ENCODE data around the gene FGF8. TPM values are rescaled to one million over a fixed set of nuclear protein-coding genes. Genes with fewer than 3 reads are reported as not detected.

Gene FGF8, protein sequence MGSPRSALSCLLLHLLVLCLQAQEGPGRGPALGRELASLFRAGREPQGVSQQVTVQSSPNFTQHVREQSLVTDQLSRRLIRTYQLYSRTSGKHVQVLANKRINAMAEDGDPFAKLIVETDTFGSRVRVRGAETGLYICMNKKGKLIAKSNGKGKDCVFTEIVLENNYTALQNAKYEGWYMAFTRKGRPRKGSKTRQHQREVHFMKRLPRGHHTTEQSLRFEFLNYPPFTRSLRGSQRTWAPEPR
- not detected for total RNA-seq

DNA sequence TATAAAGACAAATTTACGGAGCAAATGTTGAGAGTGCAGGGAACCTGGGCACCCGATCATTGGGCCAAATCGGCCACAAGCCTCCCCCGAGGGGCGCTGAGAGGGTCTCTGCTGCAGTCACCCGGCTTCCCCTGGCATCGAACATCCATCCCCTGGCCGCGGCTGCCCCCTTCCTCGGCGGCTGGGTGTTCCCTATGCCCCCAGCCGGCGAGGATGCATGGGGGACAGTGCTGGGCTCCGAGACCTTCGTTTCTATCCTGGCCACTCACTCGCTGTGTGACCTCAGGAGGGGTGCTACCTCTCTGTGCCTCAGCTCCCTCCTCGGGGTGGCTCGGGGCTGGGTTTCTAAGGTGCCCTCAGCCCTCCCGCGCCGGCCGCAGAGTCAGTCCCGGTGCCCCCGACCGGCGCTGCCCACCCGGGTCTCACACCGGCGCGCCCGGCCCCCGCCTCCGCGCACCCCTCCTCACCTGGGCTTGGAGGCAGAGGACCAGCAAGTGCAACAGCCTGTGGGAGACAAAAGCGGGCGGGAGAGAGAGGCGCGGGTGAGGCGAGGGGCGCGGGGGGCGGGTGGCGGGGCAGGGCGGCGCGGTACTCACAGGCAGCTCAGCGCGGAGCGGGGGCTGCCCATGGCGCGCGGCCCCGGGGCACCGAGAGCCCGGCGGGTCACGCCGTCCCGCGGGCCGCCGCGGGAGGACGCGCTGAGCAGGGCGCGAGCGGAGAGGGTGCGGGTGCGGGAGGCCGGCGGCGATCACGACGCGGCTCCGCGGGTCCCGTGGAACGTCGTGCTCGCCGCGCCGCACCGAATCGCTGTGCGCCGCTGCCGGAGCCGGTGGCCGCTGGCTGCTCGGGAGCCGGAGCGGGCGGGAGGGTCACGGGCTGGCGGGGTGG, at the start of gene FGF8:
TSS of gene FGF8 (minus strand) at position 842 of the 888 bp plus-strand sequence. CDS start at position 628, 214 bp downstream.
- H3K4me1 ChIP-seq (ENCODE audit: insufficient read depth, low read length), result peaks cover 34% of the 10 kb centered on the region
- no peak within 1 kb of the TSS for H3K4me3 ChIP-seq (ENCODE audit: low read length)
- H3K27me3 ChIP-seq (ENCODE audit: insufficient read depth, low read length), result peaks cover 76% of the 10 kb centered on the region
- H3K9me3 ChIP-seq (ENCODE audit: low read depth, low read length), result no peaks in the 10 kb centered on the region

DNA sequence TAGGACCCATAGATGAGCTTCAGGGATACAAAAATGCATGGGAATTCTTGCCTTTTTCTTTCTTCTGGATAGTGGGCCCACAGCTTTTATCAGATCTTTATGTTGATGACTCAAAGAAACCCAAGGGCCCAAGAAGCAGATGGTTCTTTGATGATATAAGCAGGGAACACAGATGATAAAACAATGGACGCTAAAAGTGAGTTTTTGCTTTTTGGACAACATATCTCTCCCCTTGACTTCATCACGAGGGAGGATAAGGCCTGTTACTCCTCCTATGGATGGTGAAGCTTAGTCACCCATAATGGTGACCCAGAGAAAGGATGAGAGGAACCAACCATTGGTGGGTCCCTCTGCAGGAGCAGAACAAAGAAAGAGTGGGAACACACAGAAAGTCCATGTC, 48.8 kb upstream of the FGF8 start:
- no peaks in the 10 kb centered on the region for H3K9me3 ChIP-seq (ENCODE audit: low read depth, low read length)
- H3K4me3 ChIP-seq (ENCODE audit: low read length), result no peak overlapping the region
- no peaks in the 10 kb centered on the region for H3K27me3 ChIP-seq (ENCODE audit: insufficient read depth, low read length)
- peaks cover 9% of the 10 kb centered on the region for H3K4me1 ChIP-seq (ENCODE audit: insufficient read depth, low read length)

DNA sequence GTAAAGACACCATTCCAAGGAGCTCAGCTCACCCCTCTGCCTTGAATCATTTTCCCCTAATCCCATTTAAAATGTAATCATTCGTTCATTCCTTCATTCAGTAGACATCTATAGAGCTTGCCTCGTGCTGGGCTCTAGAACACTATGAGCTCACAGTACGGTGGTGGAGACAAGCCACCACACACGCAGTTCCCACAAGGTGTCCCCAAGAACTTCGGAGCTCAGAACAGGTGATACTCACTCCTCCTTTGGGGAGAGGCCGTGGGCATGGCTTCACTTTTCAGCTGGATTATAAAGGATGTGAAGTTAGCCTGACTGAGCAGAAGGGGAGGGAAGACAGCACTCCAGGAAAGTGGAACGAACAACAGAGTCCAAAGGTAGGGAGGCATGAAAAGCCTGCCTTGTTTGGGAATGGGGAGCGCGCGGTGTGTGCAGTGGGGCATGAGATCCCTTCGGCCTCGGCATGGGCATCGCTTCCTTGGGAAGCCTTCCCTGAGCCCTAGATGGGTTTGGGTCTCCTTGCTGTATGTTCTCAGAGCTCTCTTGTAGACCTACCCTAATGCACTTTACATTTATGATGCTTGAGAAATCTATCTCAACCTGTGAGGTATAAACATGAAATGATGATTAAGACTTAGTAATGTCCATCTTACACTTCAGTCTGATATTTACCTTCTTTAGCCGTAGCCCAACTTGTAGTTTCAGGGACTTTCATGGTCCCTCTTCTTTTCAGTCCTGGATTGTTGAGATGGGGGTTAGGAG, 43.1 kb upstream of the FGF8 start:
- Histone ChIP-seq H3K27me3 (ENCODE audit: insufficient read depth, low read length) (no peaks in the 10 kb centered on the region), H3K4me3 (ENCODE audit: low read length) (peak overlapping the region; percentile 96), H3K9me3 (ENCODE audit: low read depth, low read length) (no peaks in the 10 kb centered on the region), H3K4me1 (ENCODE audit: insufficient read depth, low read length) (peaks cover 32% of the 10 kb centered on the region)

DNA sequence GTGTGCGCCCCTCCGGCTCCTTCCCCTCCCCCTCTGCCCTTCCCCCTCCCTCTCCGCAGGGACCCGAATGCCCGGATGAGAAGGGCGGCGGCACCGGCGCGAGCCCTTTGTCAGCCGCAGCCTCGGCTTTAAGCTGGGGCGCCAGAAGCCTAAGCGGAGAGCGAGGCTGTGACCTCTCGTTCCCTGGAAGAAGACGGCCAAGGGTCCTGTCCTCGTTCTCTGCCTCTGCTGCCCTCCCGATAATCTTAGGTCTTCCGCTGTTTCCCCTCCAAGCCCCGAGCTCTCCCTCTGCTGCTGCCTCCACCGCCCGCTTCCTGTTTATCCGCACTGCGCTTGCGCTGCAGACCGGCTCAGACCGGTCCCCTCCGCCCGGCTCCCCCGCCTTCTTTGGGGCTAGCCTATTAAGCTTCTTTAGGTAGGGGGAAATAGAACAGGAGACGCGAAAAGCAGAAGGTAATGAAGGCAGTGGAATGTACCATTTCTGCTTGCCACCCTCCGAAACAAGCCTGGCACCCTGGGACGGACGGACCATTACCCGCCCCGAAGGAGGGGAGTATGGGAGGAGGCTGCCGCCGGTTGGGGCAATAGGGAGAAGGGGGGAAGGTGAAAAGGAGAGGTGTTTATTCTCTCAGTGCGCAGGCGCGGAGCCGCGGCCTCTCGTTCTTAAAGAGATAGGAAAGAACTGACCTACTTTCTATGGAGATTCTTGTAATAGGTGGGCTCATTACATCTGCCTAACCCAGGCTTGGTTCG, 42.4 kb upstream of the FGF8 start, which contains the start of gene OGA:
TSS of gene OGA (minus strand) at position 326 of the 753 bp plus-strand sequence. CDS start 422 bp downstream, outside the sequence.
- H3K4me3 ChIP-seq (ENCODE audit: low read length), result peak within 1 kb of the TSS; percentile 96
- H3K9me3 ChIP-seq (ENCODE audit: low read depth, low read length), result no peaks in the 10 kb centered on the region
- no peaks in the 10 kb centered on the region for H3K27me3 ChIP-seq (ENCODE audit: insufficient read depth, low read length)
- peaks cover 35% of the 10 kb centered on the region for H3K4me1 ChIP-seq (ENCODE audit: insufficient read depth, low read length)

DNA sequence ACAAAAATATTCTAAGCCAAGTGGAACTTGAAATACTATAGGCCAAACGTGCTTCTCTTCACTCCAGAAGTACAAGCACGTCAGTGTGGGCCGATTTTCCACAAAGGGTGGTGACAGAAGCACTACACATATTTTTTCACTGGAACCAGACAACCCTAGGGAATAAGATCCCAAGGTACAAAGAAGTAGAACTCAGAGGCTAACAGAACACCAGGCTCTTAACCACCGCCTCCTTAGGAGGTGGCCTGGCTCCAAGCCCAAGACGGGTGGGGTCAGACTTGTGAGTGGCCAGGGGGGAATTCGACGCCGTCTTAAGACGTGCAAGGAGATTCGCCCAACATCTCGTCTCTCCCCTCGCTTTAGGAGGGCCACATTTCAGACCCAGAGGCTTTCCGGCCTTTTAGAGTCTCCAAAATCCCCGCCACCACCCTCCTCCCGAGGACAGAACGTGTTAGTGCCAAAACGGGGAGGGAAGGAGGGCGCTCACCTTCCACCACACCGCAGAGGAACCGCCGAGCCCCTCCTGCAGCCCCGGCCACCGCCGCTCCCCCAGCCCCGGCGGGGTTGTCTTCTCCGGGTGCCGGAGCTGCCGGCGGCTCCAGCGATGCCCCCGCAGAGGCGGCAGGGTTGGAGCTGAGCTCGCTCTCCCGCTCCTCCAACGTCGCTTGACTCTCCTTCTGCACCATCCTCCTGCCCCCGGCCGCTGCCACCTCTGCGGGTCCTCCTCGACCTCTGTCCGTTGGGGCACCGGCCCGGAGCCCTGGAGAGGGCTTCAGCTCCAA, 41.6 kb upstream of the FGF8 start:
- Histone ChIP-seq H3K27me3 (ENCODE audit: insufficient read depth, low read length) (no peaks in the 10 kb centered on the region), H3K4me3 (ENCODE audit: low read length) (peak overlapping the region; percentile 96), H3K9me3 (ENCODE audit: low read depth, low read length) (no peaks in the 10 kb centered on the region), H3K4me1 (ENCODE audit: insufficient read depth, low read length) (peaks cover 37% of the 10 kb centered on the region)

DNA sequence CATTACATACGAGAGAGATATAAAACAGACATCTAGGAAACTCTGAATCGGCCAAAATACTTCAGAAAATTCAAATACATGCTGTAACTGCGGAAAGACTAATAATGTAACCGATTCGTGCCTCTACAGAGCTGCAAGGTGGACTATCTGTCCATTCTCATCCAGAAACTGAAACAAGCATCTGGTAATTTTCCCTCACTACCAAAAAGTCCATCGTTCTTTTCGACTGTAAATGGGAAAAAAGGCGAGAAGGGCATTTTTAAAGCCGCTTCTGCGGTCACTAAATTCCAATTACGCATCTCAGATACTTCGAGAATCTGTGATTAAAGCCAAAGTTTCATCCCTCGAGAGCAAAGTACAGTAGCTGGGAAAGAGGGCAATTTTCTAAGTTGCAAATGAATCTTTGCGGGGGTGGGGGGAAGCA, 41.0 kb upstream of the FGF8 start:
- Histone ChIP-seq H3K4me3 (ENCODE audit: low read length) (peak overlapping the region; percentile 96), H3K27me3 (ENCODE audit: insufficient read depth, low read length) (no peaks in the 10 kb centered on the region), H3K4me1 (ENCODE audit: insufficient read depth, low read length) (peaks cover 42% of the 10 kb centered on the region), H3K9me3 (ENCODE audit: low read depth, low read length) (no peaks in the 10 kb centered on the region)

DNA sequence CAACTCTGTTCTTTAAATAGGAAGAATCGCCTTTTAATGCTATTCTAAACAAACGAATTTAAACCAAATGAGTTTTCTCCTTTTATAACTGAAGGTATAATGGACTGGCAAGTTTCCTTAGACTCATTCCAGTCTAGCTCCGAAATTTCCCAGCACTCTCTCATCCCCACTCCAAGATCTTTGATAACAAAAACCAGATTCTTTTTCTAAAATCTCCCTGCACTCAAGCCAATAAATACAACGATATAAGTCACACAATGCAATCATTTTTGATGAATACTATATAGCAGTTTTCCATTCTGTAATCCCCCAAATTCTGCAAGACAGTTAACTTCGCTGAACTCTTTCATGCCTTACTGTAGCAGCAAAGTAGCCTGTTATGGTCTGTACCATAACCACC, 40.5 kb upstream of the FGF8 start:
- H3K4me3 ChIP-seq (ENCODE audit: low read length), result peak overlapping the region; percentile 96
- no peaks in the 10 kb centered on the region for H3K9me3 ChIP-seq (ENCODE audit: low read depth, low read length)
- peaks cover 42% of the 10 kb centered on the region for H3K4me1 ChIP-seq (ENCODE audit: insufficient read depth, low read length)
- H3K27me3 ChIP-seq (ENCODE audit: insufficient read depth, low read length), result no peaks in the 10 kb centered on the region

DNA sequence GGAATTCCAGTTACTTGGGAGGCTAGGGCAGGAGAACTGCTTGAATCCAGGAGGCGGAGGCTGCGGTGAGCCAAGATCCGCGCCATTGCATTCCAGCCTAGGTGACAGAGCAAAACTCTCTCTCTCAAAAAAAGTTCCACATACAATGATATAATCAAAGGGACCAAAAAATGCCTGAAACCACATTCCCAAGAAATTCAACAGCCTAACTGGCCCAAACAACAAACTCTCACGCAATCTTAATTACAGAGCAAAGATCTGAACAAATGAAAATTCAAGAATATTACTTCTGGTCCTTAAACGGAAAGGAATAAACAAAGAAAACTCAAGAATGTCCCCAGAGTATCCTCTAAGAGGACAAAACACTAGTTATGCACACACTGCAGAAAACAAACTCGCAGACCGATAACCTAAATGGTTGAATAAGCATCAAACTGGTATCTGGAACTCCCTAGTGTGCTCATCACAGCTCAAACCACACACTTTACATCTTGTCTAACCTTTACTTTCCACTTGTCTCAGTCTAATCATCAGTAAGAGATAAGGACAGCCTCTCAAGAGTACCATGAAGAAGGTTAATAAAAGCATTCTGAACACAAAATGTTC, 38.7 kb upstream of the FGF8 start:
- H3K4me3 ChIP-seq (ENCODE audit: low read length), result peak overlapping the region; percentile 12
- no peaks in the 10 kb centered on the region for H3K9me3 ChIP-seq (ENCODE audit: low read depth, low read length)
- H3K27me3 ChIP-seq (ENCODE audit: insufficient read depth, low read length), result no peaks in the 10 kb centered on the region
- peaks cover 41% of the 10 kb centered on the region for H3K4me1 ChIP-seq (ENCODE audit: insufficient read depth, low read length)

DNA sequence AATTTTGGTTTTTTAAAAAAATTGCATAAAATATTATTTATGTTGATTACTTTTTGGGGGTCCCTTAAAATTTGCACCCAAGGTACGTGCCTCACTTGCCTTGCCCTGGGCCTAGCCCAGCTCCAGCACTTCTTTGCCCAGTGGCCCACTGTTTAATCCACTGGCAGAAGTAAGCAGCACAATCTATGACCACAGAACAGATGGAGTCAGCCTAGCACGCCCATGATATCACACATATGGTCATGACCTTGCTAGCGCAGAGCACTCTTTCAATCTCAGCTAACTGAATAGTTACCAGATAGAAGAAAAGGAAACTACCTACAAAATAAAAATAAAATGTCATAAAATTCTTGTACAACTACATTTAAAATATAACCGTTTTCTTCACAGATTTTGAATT, 36.7 kb upstream of the FGF8 start:
- Histone ChIP-seq H3K4me3 (ENCODE audit: low read length) (no peak overlapping the region), H3K4me1 (ENCODE audit: insufficient read depth, low read length) (peaks cover 31% of the 10 kb centered on the region), H3K9me3 (ENCODE audit: low read depth, low read length) (no peaks in the 10 kb centered on the region), H3K27me3 (ENCODE audit: insufficient read depth, low read length) (no peaks in the 10 kb centered on the region)

DNA sequence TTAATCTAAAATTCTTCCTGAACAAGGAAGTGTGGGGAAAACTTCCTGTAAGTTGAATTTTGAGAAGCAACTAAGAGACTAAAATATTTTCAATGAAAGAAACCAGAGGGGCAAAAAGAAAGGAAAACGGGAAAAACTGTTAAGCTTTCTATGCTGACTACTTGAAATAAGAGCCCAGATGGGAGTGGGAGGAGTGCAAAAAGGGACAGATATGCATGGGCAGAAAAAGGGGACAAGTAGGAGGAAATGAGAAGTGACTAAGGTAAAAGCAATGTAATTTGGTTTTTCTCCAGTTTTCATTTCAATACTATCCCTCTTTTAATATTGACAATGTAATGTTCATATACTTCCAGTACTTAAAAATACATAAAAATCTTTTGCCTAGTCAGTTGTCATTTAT, 31.2 kb upstream of the FGF8 start:
- H3K4me1 ChIP-seq (ENCODE audit: insufficient read depth, low read length), result peaks cover 6% of the 10 kb centered on the region
- no peaks in the 10 kb centered on the region for H3K27me3 ChIP-seq (ENCODE audit: insufficient read depth, low read length)
- no peak overlapping the region for H3K4me3 ChIP-seq (ENCODE audit: low read length)
- H3K9me3 ChIP-seq (ENCODE audit: low read depth, low read length), result no peaks in the 10 kb centered on the region

DNA sequence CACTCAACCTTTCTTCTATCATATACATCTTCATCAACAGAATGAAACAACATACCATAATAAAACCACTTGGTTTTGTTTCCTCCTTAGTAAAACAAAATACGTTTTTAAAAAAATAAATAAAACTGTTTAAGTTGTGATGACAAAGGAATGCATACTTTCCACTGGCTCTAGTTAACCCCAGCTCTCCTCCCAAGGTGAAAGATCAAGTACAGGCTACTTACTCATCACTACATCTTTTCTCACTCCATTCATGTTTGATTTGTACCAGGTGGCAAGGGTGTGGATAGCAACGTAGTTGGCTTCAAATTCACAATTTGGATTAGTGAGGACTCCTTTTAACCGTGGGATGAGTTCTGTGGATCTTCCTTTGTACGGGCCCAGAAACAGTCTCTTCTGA, 27.6 kb upstream of the FGF8 start:
- Histone ChIP-seq H3K9me3 (ENCODE audit: low read depth, low read length) (no peaks in the 10 kb centered on the region), H3K27me3 (ENCODE audit: insufficient read depth, low read length) (no peaks in the 10 kb centered on the region), H3K4me3 (ENCODE audit: low read length) (no peak overlapping the region), H3K4me1 (ENCODE audit: insufficient read depth, low read length) (no peaks in the 10 kb centered on the region)

DNA sequence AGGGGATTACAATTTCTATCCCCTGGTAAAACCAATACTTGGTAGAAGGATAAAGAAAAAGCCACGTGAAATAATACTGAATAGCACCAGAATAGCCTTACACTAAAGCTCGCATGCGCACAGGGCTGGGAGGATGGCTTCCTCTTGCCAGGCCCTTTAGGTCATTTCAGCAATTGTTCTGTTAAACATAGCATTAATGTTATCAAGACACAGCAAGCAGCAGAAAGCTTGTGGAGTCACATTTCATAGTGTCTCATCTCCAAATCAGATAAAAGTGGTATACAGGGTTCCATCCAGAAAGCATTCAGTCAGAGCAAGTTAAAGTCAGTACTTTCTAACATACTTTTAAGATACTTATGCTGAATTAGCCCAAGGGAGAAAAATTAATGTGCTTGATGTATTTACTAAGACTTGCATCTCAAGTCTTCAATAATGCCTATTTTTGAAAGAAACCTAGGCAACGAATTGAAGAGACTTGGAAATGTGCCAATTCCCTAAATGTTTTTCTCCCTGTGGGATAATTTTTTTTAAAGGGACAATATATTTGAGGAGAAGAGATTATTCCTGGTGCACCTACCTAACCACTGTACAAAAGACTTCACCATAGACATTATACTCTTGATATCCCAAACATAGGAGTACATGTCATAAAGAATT, 21.6 kb upstream of the FGF8 start:
- H3K27me3 ChIP-seq (ENCODE audit: insufficient read depth, low read length), result no peaks in the 10 kb centered on the region
- no peaks in the 10 kb centered on the region for H3K4me1 ChIP-seq (ENCODE audit: insufficient read depth, low read length)
- H3K9me3 ChIP-seq (ENCODE audit: low read depth, low read length), result no peaks in the 10 kb centered on the region
- no peak overlapping the region for H3K4me3 ChIP-seq (ENCODE audit: low read length)

DNA sequence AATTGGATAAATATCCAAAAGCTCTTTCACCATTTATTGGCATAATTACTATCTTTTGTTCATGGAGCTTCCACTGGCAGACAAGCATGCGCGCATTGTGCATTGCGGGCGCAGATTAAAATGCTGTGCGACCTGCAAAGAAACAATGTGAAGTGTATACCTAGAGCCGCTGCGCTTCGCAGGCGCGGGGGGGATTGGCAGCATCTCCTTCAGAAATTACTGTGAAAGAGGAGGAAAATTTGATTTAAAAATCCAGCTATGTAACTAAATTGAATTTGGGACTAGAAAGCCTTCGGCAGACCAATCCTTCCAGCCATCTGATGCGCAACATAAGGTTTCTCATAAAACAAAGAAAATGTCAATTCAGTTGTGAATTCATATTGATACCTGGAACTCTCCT, 17.6 kb upstream of the FGF8 start:
- Histone ChIP-seq H3K27me3 (ENCODE audit: insufficient read depth, low read length) (no peaks in the 10 kb centered on the region), H3K4me3 (ENCODE audit: low read length) (no peak overlapping the region), H3K4me1 (ENCODE audit: insufficient read depth, low read length) (no peaks in the 10 kb centered on the region), H3K9me3 (ENCODE audit: low read depth, low read length) (no peaks in the 10 kb centered on the region)

Data from mononuclear cell (primary cell).